ENCODE data around the gene PDPN.

PDPN gene

DNA sequence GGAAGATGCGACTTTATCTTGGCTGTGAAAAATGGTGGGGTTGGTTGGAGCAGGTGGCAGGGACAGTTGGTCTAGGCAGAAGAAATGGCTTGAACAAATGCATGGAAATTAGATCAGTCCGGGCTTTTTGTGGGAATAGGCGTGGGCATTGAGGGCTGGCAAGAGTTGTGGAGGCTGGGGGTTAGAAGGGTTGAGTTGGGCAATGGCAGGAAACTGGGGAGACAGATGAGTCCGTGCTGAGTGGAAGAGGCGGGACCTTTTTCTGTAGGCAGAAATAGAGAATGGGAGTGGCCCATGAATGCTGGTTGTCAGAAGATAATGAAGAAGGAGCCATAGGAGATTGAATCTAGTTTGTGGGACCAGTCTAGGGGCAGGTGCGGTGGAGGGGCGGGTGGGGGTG, 6.9 kb downstream of the PDPN start:
- Histone ChIP-seq H3K4me3 (ENCODE audit: low read depth, low read length) (no peak overlapping the region), H3K36me3 (ENCODE audit: control insufficient read depth, insufficient read depth, low read length) (peaks cover 32% of the 10 kb centered on the region), H3K4me1 (ENCODE audit: control insufficient read depth, insufficient read depth, low read length) (peaks cover 33% of the 10 kb centered on the region), H3K27ac (ENCODE audit: low read depth, low read length) (no peak overlapping the region), H3K9ac (ENCODE audit: low read depth, low read length) (no peak overlapping the region), H3K9me3 (ENCODE audit: control insufficient read depth, insufficient read depth, low read length) (no peaks in the 10 kb centered on the region), H3K27me3 (ENCODE audit: control insufficient read depth, insufficient read depth, low read length) (no peaks in the 10 kb centered on the region)

DNA sequence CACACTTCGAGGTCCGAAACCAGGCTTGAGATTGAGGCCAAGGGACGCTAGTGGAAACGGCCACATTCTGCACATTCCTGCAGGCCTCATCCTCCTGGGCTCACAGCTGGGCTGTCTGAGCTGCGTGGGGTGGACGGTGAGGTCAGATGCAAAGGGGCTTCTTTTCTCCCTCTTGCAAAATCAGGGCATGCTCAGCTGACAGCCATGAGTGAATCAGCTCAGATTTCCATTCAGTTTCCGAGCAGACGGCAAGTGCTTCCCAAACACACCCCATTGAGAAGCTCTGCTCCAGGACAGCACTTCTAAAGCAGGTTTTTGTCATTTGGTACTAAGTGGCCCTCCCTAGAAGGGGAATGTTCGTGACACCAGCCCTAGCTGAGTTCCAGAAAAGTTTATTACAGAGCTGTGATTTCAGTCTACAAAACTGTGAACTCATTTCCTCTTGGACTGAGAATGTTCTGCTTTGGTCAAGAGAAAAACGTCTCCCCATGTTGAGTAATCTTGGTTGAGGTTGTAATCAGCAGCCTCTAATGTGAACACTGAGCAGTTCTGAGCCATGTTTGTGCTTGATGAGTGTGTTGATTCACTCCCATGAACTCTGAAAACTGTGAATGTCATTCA, 10.0 kb downstream of the PDPN start:
- Histone ChIP-seq H3K27me3 (ENCODE audit: control insufficient read depth, insufficient read depth, low read length) (no peaks in the 10 kb centered on the region), H3K4me1 (ENCODE audit: control insufficient read depth, insufficient read depth, low read length) (peaks cover 12% of the 10 kb centered on the region), H3K4me3 (ENCODE audit: low read depth, low read length) (no peak overlapping the region), H3K9me3 (ENCODE audit: control insufficient read depth, insufficient read depth, low read length) (no peaks in the 10 kb centered on the region), H3K27ac (ENCODE audit: low read depth, low read length) (peak overlapping the region; percentile 52), H3K9ac (ENCODE audit: low read depth, low read length) (no peak overlapping the region), H3K36me3 (ENCODE audit: control insufficient read depth, insufficient read depth, low read length) (peaks cover 30% of the 10 kb centered on the region)

DNA sequence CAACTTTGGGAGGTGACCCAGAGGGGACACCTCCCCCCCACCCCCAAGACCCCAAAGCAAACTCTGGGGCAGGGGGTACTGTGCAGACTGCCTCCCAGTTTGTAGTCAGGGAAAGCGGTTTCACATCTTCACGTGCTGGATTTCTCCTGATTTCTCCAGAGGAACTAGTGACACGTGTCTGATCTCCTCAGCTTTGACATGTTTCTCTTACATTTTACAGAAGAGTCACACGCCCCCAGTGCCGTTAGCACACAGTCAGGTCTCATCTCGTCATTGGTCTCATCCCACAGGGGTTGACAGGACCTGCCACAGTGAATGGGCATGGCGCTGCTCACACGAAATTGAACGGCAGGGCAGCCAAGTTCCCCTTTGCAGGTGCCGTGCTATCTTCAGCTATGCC, 11.8 kb downstream of the PDPN start:
- Histone ChIP-seq H3K9me3 (ENCODE audit: control insufficient read depth, insufficient read depth, low read length) (no peaks in the 10 kb centered on the region), H3K4me1 (ENCODE audit: control insufficient read depth, insufficient read depth, low read length) (peaks cover 12% of the 10 kb centered on the region), H3K36me3 (ENCODE audit: control insufficient read depth, insufficient read depth, low read length) (peaks cover 27% of the 10 kb centered on the region), H3K27ac (ENCODE audit: low read depth, low read length) (no peak overlapping the region), H3K9ac (ENCODE audit: low read depth, low read length) (no peak overlapping the region), H3K4me3 (ENCODE audit: low read depth, low read length) (no peak overlapping the region), H3K27me3 (ENCODE audit: control insufficient read depth, insufficient read depth, low read length) (no peaks in the 10 kb centered on the region)

DNA sequence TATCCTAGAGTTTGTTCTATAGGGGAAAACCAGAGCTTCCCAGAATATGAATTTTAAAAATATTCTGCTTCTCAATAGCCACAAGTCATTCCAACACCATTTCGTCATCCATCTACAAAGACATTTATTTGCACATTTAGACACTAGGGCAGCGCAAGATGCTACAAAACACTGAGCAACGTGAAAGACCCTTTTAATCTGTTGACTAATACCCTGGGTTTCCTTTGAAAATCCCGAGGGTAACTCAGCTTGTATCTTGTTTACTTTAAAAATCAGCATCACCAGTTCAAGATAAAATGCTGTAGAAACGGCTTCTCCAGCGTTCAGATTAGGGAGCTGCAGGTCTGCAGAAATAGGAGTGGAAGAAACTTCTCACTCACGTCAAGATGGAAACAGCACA, 13.5 kb downstream of the PDPN start:
- Histone ChIP-seq H3K9ac (ENCODE audit: low read depth, low read length) (no peak overlapping the region), H3K36me3 (ENCODE audit: control insufficient read depth, insufficient read depth, low read length) (peaks cover 19% of the 10 kb centered on the region), H3K4me1 (ENCODE audit: control insufficient read depth, insufficient read depth, low read length) (peaks cover 20% of the 10 kb centered on the region), H3K27me3 (ENCODE audit: control insufficient read depth, insufficient read depth, low read length) (no peaks in the 10 kb centered on the region), H3K9me3 (ENCODE audit: control insufficient read depth, insufficient read depth, low read length) (no peaks in the 10 kb centered on the region), H3K4me3 (ENCODE audit: low read depth, low read length) (no peak overlapping the region), H3K27ac (ENCODE audit: low read depth, low read length) (no peak overlapping the region)

DNA sequence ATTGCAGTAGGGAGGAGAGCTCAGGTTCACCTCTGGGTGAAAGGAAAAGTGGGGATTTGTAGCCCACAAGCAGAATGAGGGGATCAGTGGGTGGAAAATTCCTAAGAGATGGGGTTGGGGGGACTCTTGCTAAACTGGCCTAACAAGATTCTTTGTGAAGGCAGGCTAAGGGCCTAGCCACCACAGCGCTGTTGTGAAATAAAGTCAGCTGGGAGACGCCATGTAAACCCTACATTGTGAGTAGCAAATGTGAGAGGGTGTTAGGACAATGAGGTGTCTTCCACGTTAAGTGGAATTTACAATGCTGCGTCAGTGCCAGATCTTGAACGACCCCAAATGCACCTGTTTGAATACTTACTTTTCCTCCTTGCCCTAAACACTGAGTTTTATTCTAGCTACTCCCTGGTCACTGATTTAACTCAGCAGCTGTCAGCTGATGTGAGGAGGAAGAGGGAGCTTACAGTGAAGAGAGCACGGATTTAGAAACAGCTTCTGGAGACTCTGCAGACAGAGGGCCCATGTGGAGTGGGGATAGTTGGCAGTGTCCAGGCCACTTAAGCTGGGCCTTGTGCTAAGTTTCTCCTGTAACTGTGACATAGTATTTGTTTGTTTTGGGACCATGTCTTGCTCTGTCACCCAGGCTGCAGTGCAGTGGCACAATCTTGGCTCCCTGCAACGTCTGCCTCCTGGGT, 17.3 kb downstream of the PDPN start:
- no peak overlapping the region for H3K4me3 ChIP-seq (ENCODE audit: low read depth, low read length)
- H3K27ac ChIP-seq (ENCODE audit: low read depth, low read length): no peak overlapping the region
- peaks cover 23% of the 10 kb centered on the region for H3K4me1 ChIP-seq (ENCODE audit: control insufficient read depth, insufficient read depth, low read length)
- no peaks in the 10 kb centered on the region for H3K27me3 ChIP-seq (ENCODE audit: control insufficient read depth, insufficient read depth, low read length)
- no peaks in the 10 kb centered on the region for H3K9me3 ChIP-seq (ENCODE audit: control insufficient read depth, insufficient read depth, low read length)
- H3K9ac ChIP-seq (ENCODE audit: low read depth, low read length): no peak overlapping the region
- peaks cover 9% of the 10 kb centered on the region for H3K36me3 ChIP-seq (ENCODE audit: control insufficient read depth, insufficient read depth, low read length)

DNA sequence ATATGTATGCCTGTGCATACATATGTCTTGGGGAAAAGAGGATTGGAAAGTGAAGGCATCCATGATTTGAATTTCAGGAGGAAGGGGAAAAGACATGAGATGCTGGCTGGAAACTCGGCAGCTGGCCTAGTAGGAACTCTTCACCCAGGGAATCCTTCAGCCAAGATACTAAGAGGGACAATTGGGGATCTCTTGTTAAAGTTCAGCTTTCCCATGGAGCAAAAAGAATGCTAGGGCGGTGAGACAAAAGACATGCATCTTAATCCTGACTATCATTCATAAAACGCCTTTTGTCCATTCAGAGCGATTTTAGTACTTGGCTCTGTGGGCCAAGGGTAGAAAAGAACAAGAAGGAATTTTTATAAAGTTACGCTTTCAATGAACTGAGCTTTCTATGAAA, 20.5 kb downstream of the PDPN start:
- Histone ChIP-seq H3K9ac (ENCODE audit: low read depth, low read length) (no peak overlapping the region), H3K36me3 (ENCODE audit: control insufficient read depth, insufficient read depth, low read length) (peaks cover 29% of the 10 kb centered on the region), H3K9me3 (ENCODE audit: control insufficient read depth, insufficient read depth, low read length) (no peaks in the 10 kb centered on the region), H3K4me3 (ENCODE audit: low read depth, low read length) (no peak overlapping the region), H3K27ac (ENCODE audit: low read depth, low read length) (no peak overlapping the region), H3K27me3 (ENCODE audit: control insufficient read depth, insufficient read depth, low read length) (no peaks in the 10 kb centered on the region), H3K4me1 (ENCODE audit: control insufficient read depth, insufficient read depth, low read length) (peaks cover 23% of the 10 kb centered on the region)

DNA sequence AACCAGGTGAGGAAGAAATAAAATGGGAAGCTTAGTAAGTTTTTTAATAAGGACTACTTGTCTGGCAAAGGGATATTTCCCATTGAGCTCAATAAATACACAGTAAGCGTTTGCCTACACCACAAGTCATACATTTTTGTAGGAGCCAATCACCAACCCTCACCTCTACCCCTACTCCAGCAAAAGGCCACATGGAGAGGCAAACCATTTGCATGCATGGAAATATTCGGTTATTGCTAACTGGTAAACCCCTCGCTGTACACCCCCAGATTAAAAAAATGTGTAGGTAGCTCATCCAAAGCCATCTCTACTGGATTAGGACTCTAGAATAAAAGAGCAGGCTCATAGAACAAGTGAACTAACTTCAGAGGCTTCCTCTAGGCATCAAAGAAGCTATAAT, 21.1 kb downstream of the PDPN start:
- Histone ChIP-seq H3K4me3 (ENCODE audit: low read depth, low read length) (no peak overlapping the region), H3K27me3 (ENCODE audit: control insufficient read depth, insufficient read depth, low read length) (no peaks in the 10 kb centered on the region), H3K9me3 (ENCODE audit: control insufficient read depth, insufficient read depth, low read length) (no peaks in the 10 kb centered on the region), H3K9ac (ENCODE audit: low read depth, low read length) (no peak overlapping the region), H3K27ac (ENCODE audit: low read depth, low read length) (no peak overlapping the region), H3K4me1 (ENCODE audit: control insufficient read depth, insufficient read depth, low read length) (peaks cover 23% of the 10 kb centered on the region), H3K36me3 (ENCODE audit: control insufficient read depth, insufficient read depth, low read length) (peaks cover 35% of the 10 kb centered on the region)

DNA sequence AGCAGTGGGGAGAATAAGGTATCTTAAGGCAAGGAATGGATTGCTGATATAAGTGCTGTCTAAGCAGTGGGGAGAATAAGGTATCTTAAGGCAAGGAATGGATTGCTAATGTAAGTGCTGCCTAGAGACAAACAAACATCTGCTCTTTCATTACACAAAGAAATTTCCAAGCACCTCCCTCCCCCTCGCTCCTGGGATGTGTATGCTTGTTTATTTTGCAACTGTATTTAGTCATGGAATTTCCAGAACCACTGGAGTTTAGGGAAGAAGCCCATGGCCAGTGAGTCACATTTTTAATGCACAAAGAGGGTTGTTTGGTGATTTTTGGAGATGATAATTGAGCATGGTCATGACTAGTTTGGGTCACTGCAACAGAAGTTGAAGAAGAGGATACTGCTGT, 21.5 kb downstream of the PDPN start:
- peaks cover 23% of the 10 kb centered on the region for H3K4me1 ChIP-seq (ENCODE audit: control insufficient read depth, insufficient read depth, low read length)
- H3K36me3 ChIP-seq (ENCODE audit: control insufficient read depth, insufficient read depth, low read length): peaks cover 39% of the 10 kb centered on the region
- no peak overlapping the region for H3K4me3 ChIP-seq (ENCODE audit: low read depth, low read length)
- H3K9ac ChIP-seq (ENCODE audit: low read depth, low read length): no peak overlapping the region
- no peaks in the 10 kb centered on the region for H3K9me3 ChIP-seq (ENCODE audit: control insufficient read depth, insufficient read depth, low read length)
- H3K27ac ChIP-seq (ENCODE audit: low read depth, low read length): no peak overlapping the region
- no peaks in the 10 kb centered on the region for H3K27me3 ChIP-seq (ENCODE audit: control insufficient read depth, insufficient read depth, low read length)

DNA sequence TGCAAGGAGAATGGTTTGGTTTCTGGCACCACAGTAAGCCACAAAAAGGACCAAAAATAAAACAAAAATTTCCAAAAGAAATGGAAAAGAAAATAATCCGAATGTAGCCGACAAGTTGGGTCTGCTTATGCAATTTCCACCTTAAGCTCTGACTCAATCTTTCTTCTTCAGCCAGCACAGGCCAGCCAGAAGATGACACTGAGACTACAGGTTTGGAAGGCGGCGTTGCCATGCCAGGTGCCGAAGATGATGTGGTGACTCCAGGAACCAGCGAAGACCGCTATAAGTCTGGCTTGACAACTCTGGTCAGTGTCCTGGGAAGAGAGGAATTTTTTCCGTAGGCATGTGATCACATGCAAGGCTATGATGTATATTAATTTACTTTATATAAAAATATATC, 23.4 kb downstream of the PDPN start:
- Histone ChIP-seq H3K27me3 (ENCODE audit: control insufficient read depth, insufficient read depth, low read length) (no peaks in the 10 kb centered on the region), H3K36me3 (ENCODE audit: control insufficient read depth, insufficient read depth, low read length) (peaks cover 51% of the 10 kb centered on the region), H3K27ac (ENCODE audit: low read depth, low read length) (no peak overlapping the region), H3K4me3 (ENCODE audit: low read depth, low read length) (no peak overlapping the region), H3K9ac (ENCODE audit: low read depth, low read length) (no peak overlapping the region), H3K4me1 (ENCODE audit: control insufficient read depth, insufficient read depth, low read length) (peaks cover 15% of the 10 kb centered on the region), H3K9me3 (ENCODE audit: control insufficient read depth, insufficient read depth, low read length) (no peaks in the 10 kb centered on the region)

DNA sequence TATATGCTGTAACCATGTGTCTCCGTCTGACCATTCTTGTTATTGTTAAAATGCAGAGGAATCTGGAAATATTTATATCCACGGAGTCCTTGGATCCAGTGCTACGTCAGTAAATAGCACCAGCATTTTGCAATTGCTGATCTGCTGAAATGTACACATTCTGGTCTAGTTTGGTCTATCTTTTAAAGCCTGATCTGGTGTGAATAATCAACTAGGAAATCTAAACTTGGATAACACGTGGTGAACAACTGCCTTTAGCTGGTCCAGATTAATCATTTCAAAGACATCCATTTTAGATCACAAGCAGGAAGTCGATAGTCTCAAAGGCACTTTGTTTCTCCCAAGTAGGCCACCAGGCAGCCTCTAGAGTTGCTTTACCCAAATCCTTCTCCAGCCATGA, 32.6 kb downstream of the PDPN start:
- no peak overlapping the region for H3K27ac ChIP-seq (ENCODE audit: low read depth, low read length)
- no peaks in the 10 kb centered on the region for H3K27me3 ChIP-seq (ENCODE audit: control insufficient read depth, insufficient read depth, low read length)
- peaks cover 61% of the 10 kb centered on the region for H3K36me3 ChIP-seq (ENCODE audit: control insufficient read depth, insufficient read depth, low read length)
- H3K9me3 ChIP-seq (ENCODE audit: control insufficient read depth, insufficient read depth, low read length): no peaks in the 10 kb centered on the region
- no peak overlapping the region for H3K4me3 ChIP-seq (ENCODE audit: low read depth, low read length)
- H3K4me1 ChIP-seq (ENCODE audit: control insufficient read depth, insufficient read depth, low read length): peaks cover 10% of the 10 kb centered on the region
- H3K9ac ChIP-seq (ENCODE audit: low read depth, low read length): no peak overlapping the region

DNA sequence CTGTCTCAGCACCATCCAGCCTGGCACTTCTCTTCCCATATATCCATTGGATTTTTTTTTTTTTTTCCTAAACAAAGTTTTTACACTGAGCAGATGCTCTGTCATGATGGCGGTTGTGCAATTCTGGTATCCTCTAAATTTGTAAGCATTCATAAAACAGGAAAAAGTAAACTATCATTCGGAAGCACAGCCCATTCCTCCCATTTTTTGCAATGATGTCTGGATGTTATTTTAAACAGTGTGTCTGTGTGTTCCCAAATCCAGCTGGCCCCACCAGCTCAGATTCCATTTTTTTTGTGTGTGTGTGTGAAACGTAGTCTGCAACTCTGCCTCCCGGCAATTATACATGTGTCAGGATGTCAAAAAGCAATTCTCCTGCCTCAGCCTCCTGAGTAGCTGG, 33.5 kb downstream of the PDPN start:
- Histone ChIP-seq H3K4me3 (ENCODE audit: low read depth, low read length) (no peak overlapping the region), H3K27me3 (ENCODE audit: control insufficient read depth, insufficient read depth, low read length) (no peaks in the 10 kb centered on the region), H3K27ac (ENCODE audit: low read depth, low read length) (no peak overlapping the region), H3K9me3 (ENCODE audit: control insufficient read depth, insufficient read depth, low read length) (no peaks in the 10 kb centered on the region), H3K9ac (ENCODE audit: low read depth, low read length) (no peak overlapping the region), H3K4me1 (ENCODE audit: control insufficient read depth, insufficient read depth, low read length) (peaks cover 10% of the 10 kb centered on the region), H3K36me3 (ENCODE audit: control insufficient read depth, insufficient read depth, low read length) (peaks cover 53% of the 10 kb centered on the region)

Measured in HUES48 (cell line).